Chondrocyte (in vitro differentiated cells): ENCODE results near the gene SMARCA2. TPM values are rescaled to one million over a fixed set of nuclear protein-coding genes. Genes with fewer than 3 reads are reported as not detected.

Experiments
- DNase-seq: peaks from one replicate; pipeline ENCODE4 v3.0.0; 2021; ENCODE audit warnings: mixed read lengths, low spot score
- H3K27ac Mint-ChIP-seq: one replicate; pipeline ENCODE4 v1.8.0; 2021; ENCODE audit warnings: mild to moderate bottlenecking, moderate library complexity, mixed read lengths; ENCODE audit not compliant: unreplicated experiment
- H3K27me3 Mint-ChIP-seq: 2 replicates; pipeline ENCODE4 v1.8.0; 2021; ENCODE audit warnings: low read depth, mixed read lengths
- H3K36me3 Mint-ChIP-seq: 2 replicates; pipeline ENCODE4 v1.8.0; 2021; ENCODE audit warnings: low read depth, mixed read lengths
- H3K4me1 Mint-ChIP-seq: 2 replicates; pipeline ENCODE4 v1.8.0; 2021; ENCODE audit warnings: low read depth, mild to moderate bottlenecking, mixed read lengths
- H3K4me3 Mint-ChIP-seq: one replicate; pipeline ENCODE4 v1.8.0; 2021; ENCODE audit warnings: mild to moderate bottlenecking, moderate library complexity, mixed read lengths; ENCODE audit not compliant: unreplicated experiment
- H3K9me3 Mint-ChIP-seq: 2 replicates; pipeline ENCODE4 v1.8.0; 2021; ENCODE audit warnings: low read depth, mixed read lengths
- total RNA-seq: library from RNA; stranded (reverse); gene quantifications from 3 replicates; pipeline ENCODE4 v1.2.1, GENCODE V29; 2021
- TF ChIP-seq, protein P1 (sequence below): fragments of 200-600 bp; sonication (generic); IDR thresholded peaks from 2 replicates; pipeline ENCODE4 v1.5.0; 2021; ENCODE audit warnings: antibody characterized with exemption, mild to moderate bottlenecking, moderate library complexity

Gene SMARCA2
- total RNA-seq, 1 donor from 2014 or later = 95.1 TPM

DNA sequence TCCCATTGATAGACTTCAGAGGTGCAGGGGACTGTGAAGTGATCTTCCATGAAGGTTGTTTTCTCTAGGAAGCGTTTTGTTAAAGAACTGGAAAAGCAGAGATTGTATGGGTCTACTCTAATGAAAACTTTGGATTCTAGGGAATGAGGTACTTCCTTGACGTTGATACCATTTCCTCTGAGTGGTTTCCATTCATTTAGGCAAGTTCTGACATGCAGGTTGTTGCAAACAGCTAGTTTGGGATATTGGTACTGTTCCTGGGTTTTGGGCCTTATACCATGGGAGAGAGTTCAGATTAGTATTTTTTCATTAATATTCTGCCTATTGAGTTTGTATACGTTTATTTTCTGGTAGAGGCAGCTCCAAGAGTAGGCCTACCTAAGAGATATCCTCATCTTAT is 25.7 kb downstream of the SMARCA2 start:
- TF ChIP-seq, protein P1, sequence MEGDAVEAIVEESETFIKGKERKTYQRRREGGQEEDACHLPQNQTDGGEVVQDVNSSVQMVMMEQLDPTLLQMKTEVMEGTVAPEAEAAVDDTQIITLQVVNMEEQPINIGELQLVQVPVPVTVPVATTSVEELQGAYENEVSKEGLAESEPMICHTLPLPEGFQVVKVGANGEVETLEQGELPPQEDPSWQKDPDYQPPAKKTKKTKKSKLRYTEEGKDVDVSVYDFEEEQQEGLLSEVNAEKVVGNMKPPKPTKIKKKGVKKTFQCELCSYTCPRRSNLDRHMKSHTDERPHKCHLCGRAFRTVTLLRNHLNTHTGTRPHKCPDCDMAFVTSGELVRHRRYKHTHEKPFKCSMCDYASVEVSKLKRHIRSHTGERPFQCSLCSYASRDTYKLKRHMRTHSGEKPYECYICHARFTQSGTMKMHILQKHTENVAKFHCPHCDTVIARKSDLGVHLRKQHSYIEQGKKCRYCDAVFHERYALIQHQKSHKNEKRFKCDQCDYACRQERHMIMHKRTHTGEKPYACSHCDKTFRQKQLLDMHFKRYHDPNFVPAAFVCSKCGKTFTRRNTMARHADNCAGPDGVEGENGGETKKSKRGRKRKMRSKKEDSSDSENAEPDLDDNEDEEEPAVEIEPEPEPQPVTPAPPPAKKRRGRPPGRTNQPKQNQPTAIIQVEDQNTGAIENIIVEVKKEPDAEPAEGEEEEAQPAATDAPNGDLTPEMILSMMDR = no peak
- Mint-ChIP-seq H3K27me3 (no peaks in the 10 kb centered on the region), H3K36me3 (peaks cover 26% of the 10 kb centered on the region), H3K9me3 (no peaks in the 10 kb centered on the region), H3K4me3 (no peak overlapping the region), H3K4me1 (peaks cover 3% of the 10 kb centered on the region), H3K27ac (no peak overlapping the region)
- no peak for DNase-seq

DNA sequence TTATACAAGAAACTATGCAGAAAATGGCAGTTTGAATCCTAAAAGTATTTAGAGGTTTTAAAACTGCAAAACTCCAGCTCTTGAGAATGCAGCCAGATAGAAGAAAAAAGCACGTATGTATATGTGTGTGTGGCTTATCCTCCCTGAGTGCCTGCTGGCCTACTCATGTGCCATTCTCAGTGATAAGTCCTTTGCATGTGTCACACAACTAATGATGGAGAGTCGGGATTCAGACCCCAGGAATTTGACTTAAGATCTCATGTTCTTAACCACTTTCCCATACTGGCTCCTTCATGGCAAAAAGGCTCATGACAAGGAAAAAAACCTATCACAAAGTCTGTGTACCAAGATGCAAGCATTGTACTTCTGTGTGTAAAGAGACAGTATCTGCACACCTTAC is 26.6 kb downstream of the SMARCA2 start:
- DNase-seq = no peak
- Mint-ChIP-seq H3K27ac (no peak overlapping the region), H3K36me3 (peaks cover 26% of the 10 kb centered on the region), H3K9me3 (no peaks in the 10 kb centered on the region), H3K27me3 (no peaks in the 10 kb centered on the region), H3K4me1 (peaks cover 3% of the 10 kb centered on the region), H3K4me3 (no peak overlapping the region)
- TF ChIP-seq, protein P1 = no peak

DNA sequence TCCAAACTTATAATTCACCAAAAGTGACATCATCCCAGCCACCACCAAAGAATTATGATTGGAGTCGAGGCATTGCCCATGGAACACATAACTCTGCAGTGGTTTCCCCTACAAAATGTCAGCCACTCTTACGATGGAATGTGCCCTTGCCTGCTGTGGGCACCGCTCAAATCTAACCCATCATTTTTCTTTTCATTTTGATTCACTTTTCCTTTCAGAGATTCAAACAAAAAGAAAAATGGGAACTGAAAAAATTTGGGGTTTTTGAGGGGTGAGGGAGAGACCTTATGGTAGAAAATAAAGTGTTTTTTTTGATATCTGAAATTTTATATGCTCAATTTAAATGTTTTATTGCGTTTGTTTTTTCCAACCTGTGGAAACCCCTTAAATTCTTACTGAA is 28.1 kb downstream of the SMARCA2 start:
- Mint-ChIP-seq H3K4me1 (peaks cover 4% of the 10 kb centered on the region), H3K4me3 (no peak overlapping the region), H3K9me3 (no peaks in the 10 kb centered on the region), H3K36me3 (peaks cover 32% of the 10 kb centered on the region), H3K27ac (no peak overlapping the region), H3K27me3 (no peaks in the 10 kb centered on the region)
- TF ChIP-seq, protein P1 = no peak
- no peak for DNase-seq

DNA sequence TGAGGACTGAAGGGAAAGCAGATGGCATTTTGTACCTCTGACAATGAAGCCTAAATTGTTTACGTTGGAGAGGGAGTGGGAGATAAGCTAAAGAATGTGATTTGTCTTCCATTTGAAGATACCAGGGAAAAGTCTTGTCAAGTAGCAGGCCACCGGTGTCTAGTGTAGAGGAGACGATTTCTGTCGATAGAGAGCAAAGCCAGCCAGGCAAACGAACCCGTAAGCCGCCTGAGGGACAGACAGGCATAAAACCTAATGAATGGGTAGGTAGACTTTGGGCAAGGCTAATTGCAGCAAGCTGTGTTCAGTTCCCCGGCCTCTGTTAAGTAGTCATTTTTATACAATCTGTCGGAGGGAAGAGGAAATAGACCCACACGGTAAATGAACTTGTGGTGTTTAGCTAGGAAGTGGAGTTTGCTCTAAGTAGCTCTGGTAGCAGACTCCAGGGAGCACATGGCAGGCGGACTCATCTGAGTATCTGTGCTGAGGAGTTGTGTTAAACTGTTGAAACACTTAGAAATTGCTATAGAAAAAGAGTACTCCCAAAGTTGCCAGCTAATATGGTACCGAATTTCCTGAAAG is 28.8 kb downstream of the SMARCA2 start:
- H3K36me3 Mint-ChIP-seq = peaks cover 30% of the 10 kb centered on the region
- H3K9me3 Mint-ChIP-seq = no peaks in the 10 kb centered on the region
- H3K4me1 Mint-ChIP-seq = peaks cover 8% of the 10 kb centered on the region
- no peak for DNase-seq
- no peaks in the 10 kb centered on the region for H3K27me3 Mint-ChIP-seq
- TF ChIP-seq, protein P1 = no peak
- H3K4me3 Mint-ChIP-seq = no peak overlapping the region
- H3K27ac Mint-ChIP-seq = no peak overlapping the region

DNA sequence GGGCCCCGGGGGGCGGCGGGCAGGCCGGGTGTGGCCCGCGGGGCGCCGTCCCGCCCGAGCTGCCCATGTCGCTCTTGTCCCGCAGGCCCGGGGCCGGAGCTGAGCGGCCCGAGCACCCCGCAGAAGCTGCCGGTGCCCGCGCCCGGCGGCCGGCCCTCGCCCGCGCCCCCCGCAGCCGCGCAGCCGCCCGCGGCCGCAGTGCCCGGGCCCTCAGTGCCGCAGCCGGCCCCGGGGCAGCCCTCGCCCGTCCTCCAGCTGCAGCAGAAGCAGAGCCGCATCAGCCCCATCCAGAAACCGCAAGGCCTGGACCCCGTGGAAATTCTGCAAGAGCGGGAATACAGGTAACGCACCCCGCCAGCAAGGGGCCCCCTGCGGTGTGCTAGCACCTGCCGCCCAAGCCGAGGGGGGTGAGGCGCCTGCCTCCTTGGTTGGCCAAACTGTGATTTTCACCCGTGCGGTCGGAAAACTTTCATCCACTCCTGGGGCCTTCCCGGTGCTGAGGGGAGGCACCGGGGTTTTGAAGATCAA is 32.1 kb downstream of the SMARCA2 start:
- Mint-ChIP-seq H3K4me1 (peaks cover 27% of the 10 kb centered on the region), H3K9me3 (no peaks in the 10 kb centered on the region), H3K27ac (no peak overlapping the region)

More for the DNA sequence above, 32.1 kb downstream of the SMARCA2 start:
- Mint-ChIP-seq H3K27me3 (no peaks in the 10 kb centered on the region), H3K4me3 (no peak overlapping the region), H3K36me3 (peaks cover 10% of the 10 kb centered on the region)
- TF ChIP-seq, protein P1 = no peak
- no peak for DNase-seq
